Brain microvascular endothelial cell (primary cell): ENCODE results near the gene PGA5.
"Not testable (repeated sequence)": the region's sequence is repeated elsewhere in the genome, so short reads cannot be mapped to it uniquely, and the experiment has no call there.

ENCODE experiments used
- DNase-seq: peaks from one replicate; pipeline ENCODE4 v3.0.0-alpha.2; 2020
- H3K27ac ChIP-seq: fragments of 250-450 bp; sonication (Bioruptor Pico); 2 replicates; pipeline ENCODE4 v1.5.1; 2020; ENCODE audit warnings: mild to moderate bottlenecking, moderate library complexity
- H3K27me3 ChIP-seq: fragments of 250-450 bp; sonication (Bioruptor Pico); replicated peaks from 2 replicates; pipeline ENCODE4 v1.5.1; 2020; ENCODE audit warnings: mild to moderate bottlenecking
- H3K36me3 ChIP-seq: fragments of 250-450 bp; sonication (Bioruptor Pico); replicated peaks from 2 replicates; pipeline ENCODE4 v1.5.1; 2020; ENCODE audit warnings: mild to moderate bottlenecking
- H3K4me3 ChIP-seq: 2 replicates; pipeline ENCODE4 v1.5.1; 2011; ENCODE audit warnings: low read depth, mild to moderate bottlenecking, control low read depth, low read length, moderate library complexity
- CTCF ChIP-seq: IDR thresholded peaks from 2 replicates; pipeline ENCODE4 v1.5.1; 2011; ENCODE audit warnings: low read depth, mild to moderate bottlenecking, moderate library complexity, low read length, control low read depth, inconsistent platforms; ENCODE audit errors: missing control alignments
- in situ Hi-C: cut with HindIII; loops from 2 replicates; pipeline ENCODE4 v1.10.0; 2017; ENCODE audit warnings: low sequenced_read_pairs, low pct_ligation_motif_present

PGA5 gene

GRCh38 chr11:61240875-61241274 lies at the start of gene PGA5:
PGA5 (plus strand) TSS chr11:61241175; CDS start chr11:61241227, 52 bp downstream.
- DNase-seq, H3K36me3 ChIP-seq, H3K4me3 ChIP-seq, in situ Hi-C loops, H3K27ac ChIP-seq, H3K27me3 ChIP-seq: not testable (repeated sequence)

- Histone ChIP-seq H3K36me3 (no peaks in the 10 kb centered on the region), H3K4me3 (no peak overlapping the region), H3K27ac (no peak overlapping the region), H3K27me3 (no peaks in the 10 kb centered on the region)
- TF ChIP-seq CTCF: no peak
- no peak for DNase-seq
- in situ Hi-C loops: no loop called here
These were observed 47.4 kb upstream of the PGA5 start for GRCh38 chr11:61193596-61193995.

GRCh38 chr11:61194169-61194671 lies 46.8 kb upstream of the PGA5 start:
- no peak overlapping the region for H3K27ac ChIP-seq
- H3K36me3 ChIP-seq: no peaks in the 10 kb centered on the region
- DNase-seq: no peak
- TF ChIP-seq CTCF: no peak
- in situ Hi-C loops: no loop called here
- H3K27me3 ChIP-seq: no peaks in the 10 kb centered on the region
- no peak overlapping the region for H3K4me3 ChIP-seq

- in situ Hi-C loops: no loop called here
- DNase-seq: no peak
- H3K27ac ChIP-seq: no peak overlapping the region
- no peak for TF ChIP-seq CTCF
- no peaks in the 10 kb centered on the region for H3K27me3 ChIP-seq
- no peak overlapping the region for H3K4me3 ChIP-seq
- H3K36me3 ChIP-seq: no peaks in the 10 kb centered on the region
These were observed 45.8 kb upstream of the PGA5 start for GRCh38 chr11:61194981-61195695.

- H3K27ac ChIP-seq: no peak overlapping the region
- no peak for TF ChIP-seq CTCF
- no peak overlapping the region for H3K4me3 ChIP-seq
- in situ Hi-C loops: no loop called here
- DNase-seq: no peak
- H3K36me3 ChIP-seq: no peaks in the 10 kb centered on the region
- no peaks in the 10 kb centered on the region for H3K27me3 ChIP-seq
These were observed 45.3 kb upstream of the PGA5 start for GRCh38 chr11:61195719-61196118.

- Histone ChIP-seq H3K36me3 (no peaks in the 10 kb centered on the region), H3K27me3 (peaks cover 6% of the 10 kb centered on the region), H3K27ac (no peak overlapping the region), H3K4me3 (no peak overlapping the region)
- in situ Hi-C loops: no loop called here
- no peak for TF ChIP-seq CTCF
- DNase-seq: no peak
These were observed 42.6 kb upstream of the PGA5 start for GRCh38 chr11:61198361-61198760.
